GM13977 (cell line): ENCODE results near the gene SNX27.

Experiments used
- DNase-seq: peaks from one replicate; pipeline ENCODE4 v3.0.0; 2012; ENCODE audit warnings: low spot score
- CTCF ChIP-seq: IDR thresholded peaks from 2 replicates; pipeline ENCODE4 v1.5.1; 2012; ENCODE audit warnings: mild to moderate bottlenecking, control low read depth; ENCODE audit not compliant: insufficient read depth; ENCODE audit errors: extremely low read depth, missing control alignments
- in situ Hi-C: fragments of 300-500 bp; cut with MboI; formaldehyde crosslinking; loops from one replicate; pipeline ENCODE4 v1.12.0; 2022; ENCODE audit warnings: low sequenced_read_pairs, low pct_unique_long_range_greater_than_20kb, mixed read lengths, inconsistent platforms; ENCODE audit not compliant: unreplicated experiment

The SNX27 gene

GRCh38 chr1:151611832-151612500 lies at the start of gene SNX27:
SNX27 (plus strand) TSS chr1:151612050; CDS start chr1:151612202, 152 bp downstream.
- DNase-seq = peak; percentile 95
- TF ChIP-seq CTCF = no peak
- in situ Hi-C loops = no loop called here

DNA sequence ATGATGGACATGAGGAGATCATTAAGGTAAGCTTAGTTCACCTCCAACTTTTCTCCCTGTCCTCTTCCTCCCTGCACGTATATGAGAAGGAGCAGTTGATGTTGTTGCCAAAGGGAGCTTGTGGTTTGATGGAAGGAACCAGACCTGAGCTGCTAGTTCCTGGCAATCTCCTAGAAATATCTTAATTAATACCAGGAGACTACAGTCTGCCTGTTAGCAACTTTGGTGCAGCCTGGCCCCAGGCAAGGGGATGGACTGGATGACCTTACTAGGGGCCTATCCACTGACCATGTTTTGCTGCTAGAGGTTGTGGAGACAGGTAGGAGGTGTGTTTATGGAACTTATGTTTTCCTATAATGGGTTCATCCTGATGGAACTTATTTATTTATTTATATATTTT lies 49.2 kb upstream of the SNX27 start:
- in situ Hi-C loops = no loop called here
- no peak for TF ChIP-seq CTCF
- DNase-seq = no peak

GRCh38 chr1:151563376-151563775 lies 48.5 kb upstream of the SNX27 start:
- in situ Hi-C loops = no loop called here
- TF ChIP-seq CTCF = no peak
- DNase-seq = no peak

GRCh38 chr1:151565502-151566189 lies 46.2 kb upstream of the SNX27 start:
- in situ Hi-C loops = no loop called here
- no peak for DNase-seq
- no peak for TF ChIP-seq CTCF

GRCh38 chr1:151568626-151569088 lies 43.2 kb upstream of the SNX27 start:
- TF ChIP-seq CTCF = no peak
- no peak for DNase-seq
- in situ Hi-C loops = no loop called here

DNA sequence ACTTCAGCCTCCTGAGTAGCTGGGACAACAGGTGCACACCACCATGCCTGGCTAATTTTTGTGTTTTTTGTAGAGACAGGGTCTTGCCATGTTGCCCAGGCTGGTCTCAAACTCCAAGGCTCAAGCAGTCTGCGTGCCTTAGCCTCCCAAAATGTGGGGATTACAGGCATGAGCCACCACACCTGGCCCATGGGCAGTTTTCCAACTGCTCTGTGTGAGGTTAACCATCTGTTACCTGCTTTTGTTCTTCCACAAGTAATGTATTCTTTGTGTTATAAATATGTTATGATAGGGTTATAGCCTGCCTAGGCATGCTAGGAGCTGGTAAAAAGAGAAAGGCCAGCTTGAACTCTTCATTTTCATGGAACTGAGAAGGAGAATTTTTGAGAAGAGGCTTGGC lies 41.0 kb upstream of the SNX27 start:
- in situ Hi-C loops = no loop called here
- DNase-seq = no peak
- TF ChIP-seq CTCF = no peak
